Measurements from ENCODE around the gene PPP3CA.

The PPP3CA gene

GRCh38 chr4:101328063-101328602, 19.2 kb downstream of the PPP3CA start:
- no peak for TF ChIP-seq CTCF (IDR thresholded peaks at IDR 0.05; ENCODE audit: insufficient read depth, low read length, missing control alignments)

GRCh38 chr4:101326576-101326975, 20.8 kb downstream of the PPP3CA start:
- CTCF ChIA-PET, result no interaction called here
- POLR2A ChIA-PET, result no interaction called here
- H3K4me3 ChIP-seq (ENCODE audit: low read depth, low read length), result no peak overlapping the region
- no peak for DNase-seq (ENCODE audit: low read depth, low spot score)
- TF ChIP-seq CTCF (IDR thresholded peaks at IDR 0.05; ENCODE audit: insufficient read depth, low read length, missing control alignments), result no peak

More at GRCh38 chr4:101328063-101328602, 19.2 kb downstream of the PPP3CA start:
- CTCF ChIA-PET, result interaction anchor here (1.3 kb wide), 1 partner anchor 9 kb away, joined by 5 read pairs; no protein-coding TSS in a partner anchor
- H3K4me3 ChIP-seq (ENCODE audit: low read depth, low read length), result no peak overlapping the region
- POLR2A ChIA-PET, result interaction anchor here (0.9 kb wide), 1 partner anchor 19 kb away, joined by 3 read pairs; the partner anchor contains the start of gene PPP3CA
- no peak for DNase-seq (ENCODE audit: low read depth, low spot score)

DNA sequence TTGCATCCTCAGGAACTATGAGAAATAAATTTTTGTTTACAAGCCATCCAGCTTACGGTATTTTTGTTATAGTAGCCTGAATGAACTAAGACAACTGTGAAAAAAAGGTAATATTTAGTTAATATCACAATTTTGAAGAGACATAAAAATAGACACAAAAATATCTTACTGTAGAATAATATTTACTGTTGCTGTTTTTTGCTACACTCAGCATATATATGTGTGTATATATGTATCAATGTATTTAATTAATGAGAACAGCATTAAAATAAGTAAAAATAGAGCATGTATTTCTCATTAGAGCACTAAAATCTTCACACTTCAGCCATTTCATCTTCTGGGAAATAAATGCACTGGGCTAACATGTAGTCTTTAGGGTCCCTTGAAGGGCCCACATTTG, 24.6 kb downstream of the PPP3CA start:
- ChIA-PET POLR2A (no interaction called here), CTCF (no interaction called here)
- no peak overlapping the region for H3K4me3 ChIP-seq (ENCODE audit: low read depth, low read length)
- no peak for DNase-seq (ENCODE audit: low read depth, low spot score)
- no peak for TF ChIP-seq CTCF (IDR thresholded peaks at IDR 0.05; ENCODE audit: insufficient read depth, low read length, missing control alignments)

DNA sequence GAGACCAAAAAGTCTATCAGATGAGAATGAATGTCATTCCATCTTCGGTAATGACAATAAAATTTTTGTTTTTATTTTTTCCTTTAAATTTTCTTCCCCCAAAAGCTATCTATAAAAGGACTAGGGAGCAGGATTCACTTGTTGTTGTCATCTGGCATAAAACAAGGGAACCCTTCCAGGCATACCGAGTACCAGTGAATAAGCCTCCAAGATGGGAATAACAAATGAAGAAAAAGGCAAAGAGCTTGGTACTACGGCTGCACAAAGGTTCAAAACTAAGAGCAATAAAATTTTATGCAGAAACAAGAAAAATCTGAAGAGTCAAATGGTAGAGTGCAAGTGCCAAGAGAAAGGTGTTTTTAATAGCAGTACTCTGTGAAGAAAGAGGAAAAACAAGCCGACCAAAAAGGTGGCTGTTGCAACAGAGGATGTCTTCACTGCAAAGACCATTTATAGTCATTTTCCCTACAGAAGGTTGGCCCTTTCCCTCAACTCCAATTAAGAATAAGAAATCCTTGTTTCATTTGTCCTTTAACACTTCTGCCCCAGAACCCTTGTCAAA, 25.8 kb downstream of the PPP3CA start:
- TF ChIP-seq CTCF (IDR thresholded peaks at IDR 0.05; ENCODE audit: insufficient read depth, low read length, missing control alignments), result no peak
- ChIA-PET POLR2A (no interaction called here), CTCF (no interaction called here)
- H3K4me3 ChIP-seq (ENCODE audit: low read depth, low read length), result no peak overlapping the region
- no peak for DNase-seq (ENCODE audit: low read depth, low spot score)

DNA sequence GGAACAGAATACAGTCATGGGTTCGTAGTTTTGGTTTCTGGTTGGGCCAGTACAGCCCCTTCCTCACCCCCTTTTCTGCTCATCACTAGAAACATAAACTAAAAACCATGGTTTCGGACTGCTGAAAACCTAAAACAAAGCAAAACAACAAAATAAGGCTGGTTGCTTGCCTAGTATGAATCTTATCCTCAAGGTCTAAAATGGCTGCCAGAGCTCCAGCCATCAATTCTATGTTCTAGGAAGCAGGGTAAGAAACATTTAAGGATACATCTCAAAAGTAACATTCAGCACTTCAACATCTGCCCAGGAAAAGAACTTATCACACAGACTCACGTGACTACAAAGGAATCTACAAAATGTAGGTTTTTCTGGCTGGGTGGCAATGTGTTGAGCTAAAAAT, 31.5 kb downstream of the PPP3CA start:
- DNase-seq (ENCODE audit: low read depth, low spot score), result no peak
- no peak for TF ChIP-seq CTCF (IDR thresholded peaks at IDR 0.05; ENCODE audit: insufficient read depth, low read length, missing control alignments)
- no peak overlapping the region for H3K4me3 ChIP-seq (ENCODE audit: low read depth, low read length)
- ChIA-PET POLR2A (interaction anchor here (0.6 kb wide), 1 partner anchor 306 kb away, joined by 3 read pairs; no protein-coding TSS in a partner anchor), CTCF (no interaction called here)

DNA sequence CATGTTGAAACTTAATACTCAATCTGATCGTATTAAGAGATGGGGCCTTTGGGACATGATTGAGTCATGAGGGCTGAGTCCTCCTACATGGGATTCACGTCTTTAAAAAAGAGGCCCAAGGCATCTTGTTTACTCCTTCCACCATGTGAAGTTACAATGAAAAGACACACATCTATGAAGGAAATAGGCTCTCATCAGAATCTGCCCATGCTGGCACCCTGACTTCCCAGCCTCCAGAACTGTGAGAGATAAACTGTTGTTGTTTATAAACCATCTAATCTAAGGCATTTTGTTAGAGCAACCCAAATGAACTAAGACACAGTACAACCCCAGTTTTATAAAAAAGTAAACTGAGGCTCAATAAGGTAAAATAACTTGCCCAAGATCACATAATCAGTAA, 32.3 kb downstream of the PPP3CA start:
- CTCF ChIA-PET, result no interaction called here

More for the DNA sequence above, 32.3 kb downstream of the PPP3CA start:
- no peak for TF ChIP-seq CTCF (IDR thresholded peaks at IDR 0.05; ENCODE audit: insufficient read depth, low read length, missing control alignments)
- DNase-seq (ENCODE audit: low read depth, low spot score), result no peak
- no peak overlapping the region for H3K4me3 ChIP-seq (ENCODE audit: low read depth, low read length)
- POLR2A ChIA-PET, result no interaction called here
